NCI-H69 (cell line): ENCODE data around the gene STING1.
A peak's percentile ranks its signal among the peaks of the same experiment; 100 is the strongest.
"Not testable (repeated sequence)": the region's sequence is repeated elsewhere in the genome, so short reads cannot be mapped to it uniquely, and the experiment has no call there.

Source experiments
- DNase-seq: peaks from one replicate; lab custom pipeline; 2025; lab: John Stamatoyannopoulos, UW

The STING1 gene

DNA sequence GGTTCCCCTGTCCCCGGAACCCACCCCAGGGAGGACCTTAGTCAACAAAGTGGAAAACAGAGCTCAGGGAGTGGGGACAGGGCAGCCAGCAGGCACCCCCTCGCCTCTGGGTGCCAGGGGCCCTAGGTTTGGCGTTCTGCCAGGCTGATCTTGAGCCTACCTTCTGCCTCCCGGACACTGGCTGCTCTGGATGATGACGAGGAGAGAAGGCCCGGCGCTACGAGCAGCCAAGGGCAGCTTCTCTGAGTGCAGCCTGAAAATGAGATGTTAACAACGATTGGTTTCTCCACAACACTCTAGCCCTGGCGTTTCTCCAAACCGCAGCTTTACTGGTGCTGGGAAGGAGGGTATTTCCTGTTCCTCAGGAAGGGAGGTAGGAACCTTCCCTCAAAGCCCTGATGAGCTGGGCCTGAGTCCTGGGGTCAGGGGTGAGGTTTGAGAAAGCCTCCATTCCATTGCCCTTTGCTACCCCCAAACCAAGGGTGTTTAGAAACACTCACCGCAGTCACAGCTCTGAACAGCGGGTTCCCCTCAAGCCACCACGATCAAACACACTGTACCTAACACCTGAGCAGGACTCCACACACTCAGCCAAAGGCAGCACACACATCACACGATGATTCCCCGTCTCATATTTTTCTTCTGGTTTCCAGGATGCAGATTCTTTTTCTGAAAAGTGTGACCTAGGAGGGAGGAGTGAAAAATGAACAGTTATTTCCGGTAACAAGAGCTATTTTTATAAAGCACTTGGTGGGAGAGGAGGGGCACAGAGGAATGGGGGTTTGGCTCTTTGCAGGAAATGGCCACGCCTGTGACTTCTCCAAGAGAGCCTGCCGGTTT lies at the start of gene STING1:
STING1 (minus strand) TSS at position 709 of the 840 bp plus-strand sequence. CDS start 1,054 bp downstream, outside the sequence.
- DNase-seq, result peak; percentile 72

GRCh38 chr5:139531772-139532169 lies 49.2 kb upstream of the STING1 start:
- no peak for DNase-seq

GRCh38 chr5:139530079-139530478 lies 47.5 kb upstream of the STING1 start:
- DNase-seq, result not testable (repeated sequence)

DNA sequence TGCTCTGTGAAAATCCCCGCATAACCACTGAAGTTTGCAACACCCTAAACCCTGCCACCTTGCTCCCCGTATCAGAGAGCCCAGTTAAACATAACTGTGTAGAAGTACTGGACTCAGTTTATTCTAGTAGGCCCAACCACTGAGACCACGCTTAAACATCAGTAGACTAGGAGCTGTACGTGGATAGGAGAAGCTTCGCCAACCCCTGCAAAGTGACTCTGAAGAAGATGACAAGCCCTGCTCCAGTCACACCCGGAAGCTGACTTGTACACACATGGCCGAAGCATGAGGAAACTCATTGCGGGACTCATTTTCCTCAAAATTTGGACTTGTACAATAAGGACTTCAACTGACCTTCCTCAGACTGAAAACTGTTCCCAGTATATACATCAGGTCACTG lies 46.1 kb upstream of the STING1 start:
- not testable (repeated sequence) for DNase-seq

- DNase-seq, result not testable (repeated sequence)
These were observed 45.4 kb upstream of the STING1 start for GRCh38 chr5:139527896-139528467.

- not testable (repeated sequence) for DNase-seq
These were observed 44.5 kb upstream of the STING1 start for GRCh38 chr5:139527090-139527470.

GRCh38 chr5:139526309-139527089 lies 43.9 kb upstream of the STING1 start:
- DNase-seq, result not testable (repeated sequence)

DNA sequence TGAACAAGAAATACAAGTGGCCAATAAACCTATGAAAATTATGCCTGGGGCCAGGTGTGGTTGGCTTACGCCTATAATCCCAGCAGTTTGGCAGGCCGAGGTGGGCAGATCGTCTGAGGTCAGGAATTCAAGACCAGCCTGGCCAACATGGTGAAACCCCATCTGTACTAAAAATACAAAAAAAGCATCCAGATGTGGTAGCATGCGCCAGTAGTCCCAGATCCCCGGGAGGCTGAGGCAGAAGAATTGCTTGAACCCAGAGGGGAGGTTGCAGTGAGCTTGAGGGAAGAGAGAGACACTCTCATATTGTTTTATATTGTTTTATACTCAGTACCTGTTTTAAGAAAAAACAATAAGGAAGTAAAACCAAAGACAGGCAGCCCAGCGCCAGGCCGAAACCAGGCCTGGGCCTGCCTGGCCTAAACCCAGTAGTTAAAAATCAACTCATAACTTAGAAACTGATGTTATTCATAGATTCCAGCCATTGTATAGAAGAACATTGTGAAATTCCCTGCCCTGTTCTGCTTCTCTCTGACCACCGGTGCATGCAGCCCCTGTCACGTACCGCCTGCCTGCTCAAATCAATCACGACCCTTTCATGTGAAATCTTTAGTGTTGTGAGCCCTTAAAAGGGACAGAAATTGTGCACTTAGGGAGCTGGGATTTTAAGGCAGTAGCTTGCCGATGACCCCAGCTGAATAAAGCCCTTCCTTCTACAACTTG lies 43.2 kb upstream of the STING1 start:
- not testable (repeated sequence) for DNase-seq

GRCh38 chr5:139524940-139525585 lies 42.5 kb upstream of the STING1 start:
- no peak for DNase-seq

DNA sequence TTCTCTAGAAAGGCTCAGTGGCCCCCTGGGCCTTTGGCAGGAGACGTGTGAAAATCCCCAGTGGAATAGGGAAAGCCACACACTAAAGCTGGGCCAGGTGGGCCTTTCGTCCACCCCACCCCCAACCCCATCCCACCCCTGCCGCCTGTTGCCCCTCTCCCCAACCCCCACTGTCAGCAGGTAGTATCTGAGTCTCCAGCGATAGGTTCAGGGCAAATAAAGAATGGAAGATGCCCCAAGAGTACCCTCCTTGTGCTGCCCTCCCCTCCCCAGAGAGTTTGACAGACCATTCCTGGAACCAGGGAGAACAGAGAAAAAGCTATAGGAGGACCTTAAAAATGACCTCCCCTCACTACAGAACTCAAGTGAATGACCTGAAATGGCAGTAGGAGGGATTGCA lies 41.9 kb upstream of the STING1 start:
- DNase-seq, result no peak

GRCh38 chr5:139523635-139524445 lies 41.3 kb upstream of the STING1 start:
- DNase-seq, result no peak

DNA sequence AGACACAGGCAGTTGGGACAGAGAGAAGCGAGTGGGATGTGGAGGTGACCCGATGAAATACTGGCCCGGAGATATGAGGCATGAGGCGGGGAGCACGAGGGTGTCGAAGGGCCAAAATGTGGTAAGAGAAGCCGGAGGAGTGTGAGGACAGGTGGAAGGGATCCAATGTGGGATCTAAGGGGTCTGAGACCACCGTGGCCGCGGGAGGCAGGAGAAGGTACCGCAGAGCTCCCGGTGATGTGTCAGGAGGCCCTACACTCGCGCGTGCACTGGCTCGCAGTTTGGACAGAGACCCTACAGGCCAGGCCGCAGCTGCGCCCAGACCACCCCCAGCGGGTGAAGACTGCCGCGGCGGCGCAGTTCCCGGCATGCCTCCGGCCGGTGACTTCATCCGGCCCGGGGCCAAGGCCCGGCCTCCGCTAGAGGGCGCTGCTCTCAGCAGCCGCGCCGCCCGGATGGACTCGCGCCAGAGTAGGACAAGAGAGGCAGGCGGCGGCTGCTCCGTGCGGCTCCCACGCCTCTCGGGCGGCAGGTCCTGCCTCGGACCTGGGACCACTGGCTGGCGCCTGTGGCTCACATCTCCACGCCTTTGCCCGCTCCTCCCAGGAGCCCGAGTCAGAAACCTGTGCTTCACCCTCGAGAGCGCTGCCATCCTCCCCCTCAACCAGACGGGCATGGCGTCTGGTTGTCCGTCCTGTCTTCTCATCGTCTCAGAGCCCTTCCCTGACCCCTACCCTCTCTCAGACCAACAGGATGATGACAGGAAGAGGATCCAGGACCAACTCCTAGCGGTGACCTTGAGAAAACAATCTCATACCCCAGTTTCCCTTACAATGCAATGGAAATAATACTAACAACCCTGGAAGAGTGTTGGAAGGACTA lies 35.4 kb upstream of the STING1 start:
- DNase-seq, result peak; percentile 94

DNA sequence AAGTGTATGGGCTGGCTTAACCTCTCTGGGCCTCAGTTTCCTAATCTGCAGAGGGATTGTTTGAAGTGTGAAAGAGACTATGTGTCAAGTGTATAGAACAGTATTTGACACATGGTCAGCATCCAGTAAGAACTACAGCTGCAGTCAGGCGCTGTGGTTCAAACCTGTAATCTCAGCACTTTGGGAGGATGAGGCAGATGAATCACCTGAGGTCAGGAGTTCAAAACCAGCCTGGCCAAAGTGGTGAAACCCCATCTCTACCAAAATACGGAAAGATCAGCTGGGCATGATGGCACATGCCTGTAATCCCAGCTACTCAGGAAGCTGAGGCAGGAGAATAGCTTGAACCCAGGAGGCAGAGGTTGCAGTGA lies 31.9 kb upstream of the STING1 start:
- no peak for DNase-seq

DNA sequence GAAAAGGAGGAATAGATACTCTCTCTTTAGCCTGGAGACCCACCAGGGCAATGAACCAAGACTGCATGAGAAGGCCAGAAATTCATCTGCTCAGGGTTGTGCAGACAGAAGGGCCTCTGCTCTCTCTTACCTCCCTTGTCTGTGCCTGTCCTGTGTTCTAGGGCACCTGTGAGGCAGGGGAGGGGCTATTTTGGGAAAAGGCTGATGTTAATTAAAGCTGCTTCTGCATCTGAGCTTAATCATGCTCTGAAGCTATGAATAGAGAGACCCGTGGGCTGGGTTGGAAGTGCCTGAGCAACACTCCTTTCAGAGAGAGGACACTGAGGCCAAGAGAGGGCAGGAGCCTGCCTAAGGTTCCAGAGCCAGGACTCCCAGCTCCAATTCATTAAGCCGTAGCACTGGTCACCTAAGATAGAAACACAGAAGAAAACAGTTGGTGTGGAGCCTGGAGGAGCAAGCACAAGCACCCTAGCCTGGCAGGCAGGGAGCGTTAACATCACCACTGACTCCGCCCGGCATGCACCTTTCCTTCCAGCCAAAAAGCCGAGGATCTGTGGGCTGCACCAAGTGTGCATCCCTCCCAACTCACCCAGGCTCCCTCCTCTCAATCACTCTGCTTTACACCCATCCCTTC lies 31.4 kb upstream of the STING1 start:
- DNase-seq, result no peak

DNA sequence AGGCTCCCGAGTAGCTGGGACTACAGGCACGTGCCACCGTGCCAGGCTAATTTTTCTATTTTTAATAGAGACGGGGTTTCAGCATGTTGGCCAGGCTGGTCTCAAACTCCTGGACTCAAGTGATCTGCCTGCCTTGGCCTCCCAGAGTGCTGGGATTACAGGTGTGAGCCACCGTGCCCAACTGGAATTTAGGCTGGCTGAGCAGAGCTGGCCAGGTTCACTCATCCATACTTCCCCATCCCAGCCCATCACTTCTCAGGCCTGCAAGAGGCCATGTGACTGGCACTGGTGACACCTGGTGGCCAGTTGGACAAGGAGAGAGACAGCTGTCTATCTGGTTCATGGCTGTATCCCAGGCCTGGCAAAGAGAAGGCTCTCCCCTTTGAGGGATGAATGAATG lies 30.9 kb upstream of the STING1 start:
- peak; percentile 87 for DNase-seq

- DNase-seq, result no peak
These were observed 30.3 kb upstream of the STING1 start for GRCh38 chr5:139512786-139513390.

GRCh38 chr5:139504722-139505121 lies 22.2 kb upstream of the STING1 start:
- DNase-seq, result not testable (repeated sequence)

DNA sequence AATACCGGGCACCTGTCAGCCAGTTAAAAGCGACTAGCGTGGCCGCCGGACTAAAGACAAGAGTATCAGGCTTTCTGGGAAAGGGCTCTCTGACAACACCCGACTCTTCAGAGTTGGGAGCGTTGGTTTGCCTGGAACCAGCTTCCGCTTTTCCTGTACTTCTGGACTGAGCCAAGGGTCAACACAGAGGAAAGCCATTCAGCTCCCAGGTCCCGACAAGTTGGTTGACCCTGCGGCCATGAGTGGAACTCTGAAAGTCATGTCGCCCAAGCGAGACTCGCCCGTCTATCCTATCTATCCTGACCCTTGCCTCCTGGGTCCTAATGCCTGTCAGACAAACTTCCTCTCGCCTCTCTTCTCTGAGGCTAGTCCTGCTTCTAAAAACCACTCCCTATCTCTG lies 21.3 kb upstream of the STING1 start:
- peak; percentile 27 for DNase-seq
